Spleen (tissue), 11 donors: ENCODE measurements around the gene NAGPA. TPM values are rescaled to one million over a fixed set of nuclear protein-coding genes. Genes with fewer than 3 reads are reported as not detected.

ENCODE experiments used
- DNase-seq: peaks from one replicate; pipeline ENCODE4 v3.0.0-alpha.2; 2020
- H3K27ac ChIP-seq, 8 donors: fragments of 200-600 bp; sonication (generic) in 7 of 8; 1 replicate in 4 of 8; 2 replicates in 4 of 8; pipeline versions ENCODE4 v1.5.0 to v1.8.0; 2016 to 2021; ENCODE audit warnings: inconsistent platforms in 4 of 8, mild to moderate bottlenecking in 4 of 8, moderate library complexity in 1 of 8
- H3K27me3 ChIP-seq, 7 donors: fragments of 200-600 bp; sonication (generic) in 6 of 7; replicated peaks in 1 of 7; 1 replicate in 4 of 7; 2 replicates in 3 of 7; pipeline versions ENCODE4 v1.5.0 to v1.8.0; 2016 to 2021; ENCODE audit warnings: inconsistent platforms in 3 of 7, mild to moderate bottlenecking in 1 of 7
- H3K36me3 ChIP-seq, 6 donors: fragments of 200-600 bp; sonication (generic) in 5 of 6; 1 replicate in 4 of 6; 2 replicates in 2 of 6; pipeline versions ENCODE4 v1.5.0 to v1.8.0; 2016 to 2021; ENCODE audit warnings: inconsistent platforms in 2 of 6
- H3K4me1 ChIP-seq, 6 donors: fragments of 200-600 bp; sonication (generic) in 5 of 6; 1 replicate in 3 of 6; 2 replicates in 3 of 6; pipeline versions ENCODE4 v1.5.0 to v1.8.0; 2016 to 2021; ENCODE audit warnings: inconsistent platforms in 3 of 6
- H3K4me3 ChIP-seq, 8 donors: fragments of 200-600 bp; sonication (generic) in 7 of 8; 1 replicate in 4 of 8; 2 replicates in 4 of 8; pipeline versions ENCODE4 v1.5.0 to v1.8.0; 2016 to 2021; ENCODE audit warnings: inconsistent platforms in 4 of 8, mild to moderate bottlenecking in 4 of 8, moderate library complexity in 2 of 8
- H3K9me3 ChIP-seq, 8 donors: fragments of 200-600 bp; sonication (generic) in 7 of 8; 1 replicate in 4 of 8; 2 replicates in 4 of 8; pipeline versions ENCODE4 v1.5.0 to v1.8.0; 2016 to 2021; ENCODE audit warnings: inconsistent platforms in 4 of 8
- POLR2A ChIP-seq, 3 donors: fragments of 450-650 bp; IDR thresholded peaks; one replicate each; pipeline ENCODE4 v1.5.1; 2017; ENCODE audit warnings: antibody characterized with exemption in 3 of 3, mild to moderate bottlenecking in 1 of 3
- POLR2AphosphoS5 ChIP-seq, 3 donors: sonication (generic); formaldehyde crosslinking; IDR thresholded peaks; one replicate each; pipeline ENCODE4 v1.5.1; 2017; ENCODE audit warnings: antibody characterized with exemption in 3 of 3
- WGBS, 5 donors: extraction: QIAGEN DNeasy Blood & Tissue Kit in 3 of 5; methylation state at CpG; one replicate each; pipeline versions ENCODE4 v1.1.5 to v1.1.7; 2013 to 2018; 5-methylcytosine and 5-hydroxymethylcytosine counted together
- intact Hi-C: fragments of 100-400 bp; cut with DNase I; formaldehyde crosslinking; loops from one replicate; pipeline ENCODE4 v1.15.0; 2023; ENCODE audit warnings: low total_unique reads
- polyA plus RNA-seq, 3 donors: library from polyadenylated mRNA; stranded (reverse); fragments of 200-250 nt; gene quantifications; one replicate each; pipeline ENCODE4 v1.2.1, GENCODE V29; 2013
- total RNA-seq, 7 donors: library from RNA; depleted of rRNA in 3 of 7; stranded (reverse); fragments of >200 nt in 3 of 7; fragmentation: NEBNext Ultra II Directional in 4 of 7; extraction: Animal tissue kit (Norgen Biotek cat#: 25700) in 4 of 7; gene quantifications; one replicate each; pipeline versions ENCODE4 v1.1.0 to v1.2.1, GENCODE V29; 2016 to 2021
- TF ChIP-seq, protein P1 (sequence below), 11 experiments: fragments of 200-600 bp in 7 of 11; fragments of 450-650 bp in 4 of 11; sonication (generic) in 4 of 11; IDR thresholded peaks in 8 of 11; conservative IDR thresholded peaks in 3 of 11; 1 replicate in 7 of 11; 2 replicates in 4 of 11; pipeline versions ENCODE4 v1.4.0 to v1.8.0; 2016 to 2021; ENCODE audit warnings: antibody characterized with exemption in 11 of 11, inconsistent platforms in 4 of 11, mild to moderate bottlenecking in 1 of 11
- donor health status: healthy with polysubstance abuse.
- donor health status: DM: no; HTN: no; CAD: no; lungs with moderate emphysema.
- donor health status: DM: no; HTN: no; CAD: no.
- donor health status: Bipolar disorder and iron deficiency.
- donor health status: healthy.
- donor health status: DM: no; HTN: no; CAD: no.
- donor health status: DM: yes; HTN: yes; CAD: no.

NAGPA gene
- total and polyA plus RNA-seq, 10 donors, result 11.8 to 41.8 (median 18.6) TPM

DNA sequence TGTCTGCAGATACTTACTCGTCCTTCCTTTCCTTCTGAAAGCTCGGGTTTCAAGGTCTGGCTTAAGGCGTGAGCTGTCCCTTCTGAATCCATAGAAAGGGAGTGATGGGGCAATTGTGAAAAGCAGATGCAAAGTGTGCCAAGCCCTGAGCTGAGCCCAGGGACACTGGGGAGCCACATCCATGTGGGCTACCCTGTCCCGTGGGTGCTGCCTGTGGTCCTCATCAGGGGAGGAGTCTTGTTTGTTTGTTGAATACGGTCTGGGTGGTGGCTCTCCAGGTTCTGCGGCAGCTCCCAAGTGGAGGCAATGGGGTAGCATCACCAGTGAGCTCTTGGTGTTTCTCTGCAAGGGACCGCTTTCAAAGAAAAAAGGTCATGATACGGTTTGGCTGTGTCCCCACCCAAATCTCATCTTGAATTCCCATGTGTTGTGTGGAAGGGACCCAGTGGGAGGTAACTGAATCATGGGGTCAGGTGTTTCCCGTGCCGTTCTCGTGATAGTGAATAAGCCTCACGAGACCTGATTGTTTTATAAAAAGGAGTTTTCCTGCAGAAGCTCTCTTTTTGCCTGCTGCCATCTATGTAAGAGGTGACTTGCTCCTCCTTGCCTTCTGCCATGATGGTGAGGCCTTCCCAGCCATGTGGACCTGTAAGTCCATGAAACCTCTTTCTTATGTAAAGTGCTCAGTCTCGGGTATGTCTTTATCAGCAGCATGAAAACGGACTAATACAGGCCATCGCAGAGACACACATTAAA lies 36.9 kb upstream of the NAGPA start:
- H3K4me3 ChIP-seq, result peak overlapping the region in 1 of 8 donors; percentile 89

DNA sequence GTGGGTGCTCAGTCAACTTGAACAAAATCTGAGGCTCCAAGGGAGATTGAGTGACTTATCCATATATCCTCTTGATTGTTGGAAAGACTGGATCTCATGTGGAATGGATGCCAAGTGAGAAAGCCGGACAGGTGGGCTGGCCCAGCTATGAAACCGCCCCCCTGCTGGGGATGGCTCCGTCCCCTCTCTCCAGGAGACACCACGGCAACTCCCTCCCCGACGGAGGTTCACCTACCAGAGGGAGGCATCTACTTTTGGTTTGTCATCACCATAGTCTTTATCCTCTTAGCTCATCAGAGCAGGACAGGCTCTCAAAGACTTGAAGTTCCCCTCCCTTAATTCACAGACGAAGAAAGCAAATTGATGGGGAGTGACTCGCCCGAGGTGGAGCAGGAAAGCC lies 36.1 kb upstream of the NAGPA start:
- 85 to 96% (median 95%) methylated on average over 9 of the region's 9 CpGs for WGBS, 5 donors
- H3K27ac ChIP-seq, result no peak overlapping the region
- no peaks in the 10 kb centered on the region for H3K27me3 ChIP-seq
- peak; percentile 57 for DNase-seq
- no peak overlapping the region for H3K4me3 ChIP-seq
- H3K36me3 ChIP-seq, result peaks cover 0 to 18% (median 3%) of the 10 kb centered on the region in 6 donors
- TF ChIP-seq POLR2A (IDR thresholded peaks at IDR 0.05) (no peak), POLR2AphosphoS5 (IDR thresholded peaks at IDR 0.05) (no peak)
- TF ChIP-seq, protein P1, sequence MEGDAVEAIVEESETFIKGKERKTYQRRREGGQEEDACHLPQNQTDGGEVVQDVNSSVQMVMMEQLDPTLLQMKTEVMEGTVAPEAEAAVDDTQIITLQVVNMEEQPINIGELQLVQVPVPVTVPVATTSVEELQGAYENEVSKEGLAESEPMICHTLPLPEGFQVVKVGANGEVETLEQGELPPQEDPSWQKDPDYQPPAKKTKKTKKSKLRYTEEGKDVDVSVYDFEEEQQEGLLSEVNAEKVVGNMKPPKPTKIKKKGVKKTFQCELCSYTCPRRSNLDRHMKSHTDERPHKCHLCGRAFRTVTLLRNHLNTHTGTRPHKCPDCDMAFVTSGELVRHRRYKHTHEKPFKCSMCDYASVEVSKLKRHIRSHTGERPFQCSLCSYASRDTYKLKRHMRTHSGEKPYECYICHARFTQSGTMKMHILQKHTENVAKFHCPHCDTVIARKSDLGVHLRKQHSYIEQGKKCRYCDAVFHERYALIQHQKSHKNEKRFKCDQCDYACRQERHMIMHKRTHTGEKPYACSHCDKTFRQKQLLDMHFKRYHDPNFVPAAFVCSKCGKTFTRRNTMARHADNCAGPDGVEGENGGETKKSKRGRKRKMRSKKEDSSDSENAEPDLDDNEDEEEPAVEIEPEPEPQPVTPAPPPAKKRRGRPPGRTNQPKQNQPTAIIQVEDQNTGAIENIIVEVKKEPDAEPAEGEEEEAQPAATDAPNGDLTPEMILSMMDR (IDR thresholded peaks at IDR 0.05 in 8 of 11, conservative IDR thresholded peaks at IDR 0.05 in 3 of 11), result no peak
- no peaks in the 10 kb centered on the region for H3K9me3 ChIP-seq
- peaks cover 11 to 38% (median 19%) of the 10 kb centered on the region in 6 donors for H3K4me1 ChIP-seq
- intact Hi-C loops, result no loop called here

More for the DNA sequence above, 36.9 kb upstream of the NAGPA start:
- Histone ChIP-seq H3K27me3 (no peaks in the 10 kb centered on the region), H3K36me3 (peaks cover 0 to 26% (median 11%) of the 10 kb centered on the region in 6 donors), H3K27ac (peak overlapping the region; percentile 76 to 92 (median 85)), H3K9me3 (no peaks in the 10 kb centered on the region), H3K4me1 (peaks cover 11 to 38% (median 19%) of the 10 kb centered on the region in 6 donors)
- peak; percentile 61 for DNase-seq
- TF ChIP-seq, protein P1 (IDR thresholded peaks at IDR 0.05 in 8 of 11, conservative IDR thresholded peaks at IDR 0.05 in 3 of 11), result no peak
- no peak for TF ChIP-seq POLR2A (IDR thresholded peaks at IDR 0.05)
- no peak for TF ChIP-seq POLR2AphosphoS5 (IDR thresholded peaks at IDR 0.05)
- WGBS, 5 donors, result 85 to 94% (median 87%) methylated on average over 15 of the region's 15 CpGs
- intact Hi-C loops, result no loop called here

DNA sequence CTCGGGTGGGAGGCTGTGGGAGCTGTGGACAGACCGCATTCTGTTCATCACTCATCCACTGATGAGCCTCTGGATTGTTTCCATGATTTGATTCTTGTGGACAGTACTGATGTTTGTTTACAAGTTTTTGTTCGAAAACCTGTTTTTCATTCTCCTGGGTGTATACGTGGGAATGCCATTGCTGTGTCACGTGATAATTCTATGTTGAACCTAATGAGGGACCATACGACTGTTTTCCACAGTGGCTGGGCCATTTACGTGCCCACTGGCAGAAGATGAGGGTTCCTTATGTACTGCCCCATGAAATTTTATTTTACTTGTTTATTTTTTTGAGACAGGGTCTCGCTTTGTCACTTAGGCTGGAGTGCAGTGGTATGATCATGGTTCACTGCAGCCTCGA lies 35.3 kb upstream of the NAGPA start:
- Histone ChIP-seq H3K4me1 (peaks cover 11 to 33% (median 19%) of the 10 kb centered on the region in 6 donors), H3K27ac (no peak overlapping the region), H3K27me3 (no peaks in the 10 kb centered on the region), H3K9me3 (no peaks in the 10 kb centered on the region), H3K36me3 (peaks cover 0 to 10% (median 0%) of the 10 kb centered on the region in 6 donors), H3K4me3 (no peak overlapping the region)
- 82 to 94% (median 90%) methylated on average over 9 of the region's 9 CpGs for WGBS, 5 donors
- TF ChIP-seq POLR2AphosphoS5 (IDR thresholded peaks at IDR 0.05) (no peak), POLR2A (IDR thresholded peaks at IDR 0.05) (no peak)
- TF ChIP-seq, protein P1 (IDR thresholded peaks at IDR 0.05 in 8 of 11, conservative IDR thresholded peaks at IDR 0.05 in 3 of 11), result no peak
- DNase-seq, result no peak
- intact Hi-C loops, result no loop called here

DNA sequence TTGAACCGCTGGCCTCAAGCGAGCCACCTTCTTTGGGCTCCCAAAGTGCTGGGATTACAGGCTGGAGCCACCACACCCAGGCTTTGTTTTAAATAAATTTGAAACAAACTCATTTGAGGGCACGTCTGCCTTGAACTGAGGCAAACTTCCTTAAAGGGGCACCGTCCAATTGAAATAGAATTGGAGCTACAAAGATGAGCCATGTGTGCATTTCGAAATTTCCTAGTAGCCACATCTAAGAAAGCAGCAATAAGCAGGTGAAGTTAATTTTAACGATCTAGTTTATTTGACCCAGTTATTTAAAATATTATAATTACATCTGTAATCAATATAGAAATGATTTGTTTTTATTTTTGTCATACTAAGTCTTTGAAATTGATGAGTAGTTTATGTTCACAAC lies 32.8 kb upstream of the NAGPA start:
- WGBS, 5 donors, result 61 to 75% (median 70%) methylated on average over 6 of the region's 6 CpGs
- no peaks in the 10 kb centered on the region for H3K36me3 ChIP-seq
- H3K4me3 ChIP-seq, result no peak overlapping the region
- no peaks in the 10 kb centered on the region for H3K9me3 ChIP-seq
- no peak for TF ChIP-seq POLR2A (IDR thresholded peaks at IDR 0.05)
- no peak for TF ChIP-seq POLR2AphosphoS5 (IDR thresholded peaks at IDR 0.05)
- TF ChIP-seq, protein P1 (IDR thresholded peaks at IDR 0.05 in 8 of 11, conservative IDR thresholded peaks at IDR 0.05 in 3 of 11), result no peak
- peaks cover 0 to 7% (median 5%) of the 10 kb centered on the region in 6 donors for H3K4me1 ChIP-seq
- intact Hi-C loops, result no loop called here
- no peaks in the 10 kb centered on the region for H3K27me3 ChIP-seq
- no peak overlapping the region for H3K27ac ChIP-seq
- DNase-seq, result peak; percentile 6
